HG03045 (cell line): ENCODE measurements around the gene DIP2C.
"Not testable (repeated sequence)": the region's sequence is repeated elsewhere in the genome, so short reads cannot be mapped to it uniquely, and the experiment has no call there.

Source experiments
- ATAC-seq: cut with Tn5 transposase; IDR thresholded peaks from one replicate; pipeline ENCODE4 v1.9.1; 2021; ENCODE audit warnings: mild to moderate bottlenecking, moderate library complexity; ENCODE audit not compliant: unreplicated experiment

The DIP2C gene

DNA sequence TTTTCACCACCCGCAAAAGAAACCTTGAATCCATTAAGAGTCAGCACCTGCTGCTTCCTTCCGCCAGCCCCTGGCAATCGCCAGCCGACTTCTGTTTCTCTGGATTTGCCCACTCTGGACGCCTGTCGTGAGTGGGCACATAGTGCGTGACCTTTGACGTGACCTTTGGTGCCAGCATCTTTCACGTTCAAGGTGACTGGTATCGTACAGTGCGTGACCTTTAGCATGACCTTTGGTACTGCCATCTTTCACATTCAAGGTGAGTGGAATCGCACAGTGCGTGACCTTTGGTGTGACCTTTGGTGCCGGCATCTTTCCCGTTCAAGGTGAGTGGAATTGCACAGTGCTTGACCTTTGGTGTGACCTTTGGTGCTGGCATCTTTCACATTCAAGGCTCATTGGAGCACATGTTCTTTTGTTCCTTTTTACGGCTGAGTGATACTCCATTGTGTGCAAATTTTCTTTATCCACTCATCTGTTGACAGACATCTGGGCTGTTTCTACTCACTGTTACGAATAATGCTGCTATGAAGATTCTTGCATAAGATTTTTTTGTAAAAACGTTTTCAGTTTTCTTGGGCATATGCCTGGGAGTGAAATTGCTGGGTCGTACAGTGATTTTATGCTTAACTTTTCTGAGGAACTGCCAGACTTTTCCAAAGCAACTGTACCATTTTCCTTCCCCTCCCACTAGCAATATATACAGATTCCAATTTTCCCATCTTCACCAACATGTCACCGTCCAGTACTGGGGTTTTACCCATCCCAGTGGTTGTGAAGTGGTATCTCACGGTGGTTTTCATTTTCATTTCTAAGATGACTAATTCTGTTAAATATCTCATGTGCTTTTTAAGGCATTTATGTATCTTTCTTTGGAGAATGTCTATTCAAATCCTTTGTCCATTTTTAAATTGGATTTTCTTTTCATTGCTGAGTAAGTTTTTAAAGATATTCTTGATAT lies 145.3 kb downstream of the DIP2C start:
- no peak for ATAC-seq

DNA sequence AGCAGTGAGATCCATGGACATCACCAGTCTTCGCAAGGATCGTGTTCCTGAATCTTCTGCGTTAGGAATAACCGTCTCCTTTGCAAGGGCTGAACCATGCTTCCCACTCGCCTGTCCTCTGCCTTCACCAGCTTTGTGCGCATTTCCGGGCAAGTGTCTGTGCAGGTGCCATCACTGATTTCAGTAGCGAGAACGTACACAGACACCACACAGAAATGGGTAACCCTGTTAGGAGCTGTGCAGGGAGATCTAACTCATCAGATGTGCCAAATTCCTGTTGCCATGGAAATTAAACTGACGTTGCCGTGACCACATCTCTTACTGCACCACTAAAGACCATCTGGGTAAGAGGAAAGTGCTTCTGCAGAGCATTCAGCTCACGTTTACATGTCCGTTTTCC lies 146.3 kb downstream of the DIP2C start:
- no peak for ATAC-seq

DNA sequence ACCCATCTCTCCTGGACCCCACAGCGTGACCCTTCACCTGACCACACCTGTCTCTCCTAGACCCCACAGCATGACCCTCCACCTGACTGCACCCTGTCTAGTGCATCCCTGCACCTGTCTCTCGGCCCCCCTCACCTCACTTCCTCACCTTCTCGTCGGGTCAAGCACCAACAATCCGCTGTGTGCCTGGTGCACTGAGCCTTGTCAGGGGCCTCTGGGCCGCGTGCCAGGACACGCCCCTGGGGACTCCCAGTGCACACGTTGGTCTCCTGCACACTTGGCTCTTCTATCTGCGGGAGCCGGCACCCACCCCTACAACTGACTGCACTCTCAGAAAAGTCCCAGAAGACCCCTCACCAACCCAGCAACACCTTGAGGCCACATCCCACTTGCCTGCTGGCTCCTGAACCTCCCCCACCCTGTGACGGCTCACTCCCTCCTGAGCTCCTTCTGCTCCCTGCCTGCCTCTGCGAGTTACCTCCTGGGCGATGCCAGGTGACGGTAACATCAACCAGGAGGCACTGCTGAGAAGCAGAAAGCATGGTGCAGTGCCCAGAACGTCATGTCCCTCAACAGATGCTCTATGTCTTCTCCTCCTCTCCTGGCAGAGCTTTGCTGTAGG lies 147.6 kb downstream of the DIP2C start:
- no peak for ATAC-seq

DNA sequence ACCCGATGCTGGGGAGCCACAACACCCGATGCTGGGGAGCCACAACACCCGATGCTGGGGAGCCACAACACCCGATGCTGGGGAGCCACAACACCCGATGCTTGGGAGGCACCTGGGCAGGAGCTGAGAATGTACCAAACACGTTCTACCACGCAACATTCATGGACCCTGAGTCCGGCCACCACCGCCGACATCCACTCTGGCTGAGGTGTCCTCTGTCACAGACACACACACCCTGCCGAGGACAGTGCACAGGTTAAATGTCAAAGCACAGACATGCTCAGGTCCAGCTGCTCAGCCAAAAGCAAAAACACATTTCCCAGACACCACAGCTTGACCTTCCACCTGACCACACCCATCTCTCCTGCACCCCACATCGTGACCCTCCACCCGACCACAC lies 148.4 kb downstream of the DIP2C start:
- no peak for ATAC-seq

DNA sequence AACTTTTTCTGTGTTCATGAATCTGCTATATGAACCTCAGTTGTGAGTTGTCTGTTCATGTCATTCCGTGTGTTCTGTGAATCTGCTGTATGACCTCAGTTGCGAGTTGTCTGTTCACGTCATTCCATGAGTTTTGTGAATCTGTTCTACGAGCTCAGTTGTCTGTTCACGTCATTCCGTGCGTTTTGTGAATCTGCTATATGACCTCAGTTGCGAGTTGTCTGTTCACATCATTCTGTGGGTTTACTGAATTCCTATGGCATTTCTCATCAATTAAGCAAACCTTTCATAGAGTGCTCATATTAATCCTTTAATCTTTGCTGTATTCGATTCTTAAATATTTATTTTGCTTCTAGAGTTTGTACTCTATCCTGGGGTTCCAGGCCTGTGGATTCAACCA lies 150.6 kb downstream of the DIP2C start:
- ATAC-seq = no peak

DNA sequence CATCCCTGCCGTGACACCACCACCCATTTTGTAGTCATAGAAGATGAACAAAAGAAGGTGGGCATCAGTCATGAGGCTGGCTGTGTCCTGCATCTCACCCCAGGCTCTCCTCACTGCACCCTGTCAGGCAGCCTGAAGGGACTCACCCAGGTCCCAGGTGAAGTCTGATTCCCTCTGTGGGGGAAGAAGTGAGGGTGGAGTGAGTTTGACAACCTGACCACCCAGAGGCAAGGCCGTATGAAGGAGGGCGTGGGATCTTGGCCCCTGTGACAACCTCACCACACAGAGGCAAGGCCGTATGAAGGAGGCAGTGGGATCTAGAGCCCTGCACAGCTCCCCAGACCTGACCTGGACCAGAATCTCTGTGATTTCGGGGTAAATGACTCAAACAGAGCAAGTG lies 152.5 kb downstream of the DIP2C start:
- no peak for ATAC-seq

DNA sequence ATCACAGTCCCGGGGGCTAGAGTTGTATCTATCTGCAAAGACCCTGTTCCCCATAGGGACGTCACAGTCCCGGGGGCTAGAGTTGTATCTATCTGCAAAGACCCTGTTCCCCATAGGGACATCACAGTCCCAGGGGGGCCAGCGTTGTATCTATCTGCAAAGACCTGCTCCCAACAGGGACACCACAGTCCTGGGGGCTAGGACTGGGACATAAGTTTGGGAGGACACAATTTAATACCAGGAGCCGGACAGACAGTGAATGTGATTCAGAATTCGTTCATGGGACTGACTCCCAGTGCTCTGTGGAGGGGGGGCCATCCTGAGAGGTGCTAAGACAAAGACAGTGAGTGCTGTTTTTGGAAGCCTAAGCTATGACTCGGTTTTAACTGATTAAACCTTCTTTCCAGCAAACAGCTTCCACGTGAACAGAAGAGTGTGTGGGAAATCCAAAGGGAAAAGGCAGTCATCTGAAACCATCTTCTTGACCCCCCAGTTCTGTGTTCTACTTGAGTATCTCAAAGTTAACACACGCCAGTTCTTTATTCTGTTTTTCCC lies 153.0 kb downstream of the DIP2C start:
- no peak for ATAC-seq

DNA sequence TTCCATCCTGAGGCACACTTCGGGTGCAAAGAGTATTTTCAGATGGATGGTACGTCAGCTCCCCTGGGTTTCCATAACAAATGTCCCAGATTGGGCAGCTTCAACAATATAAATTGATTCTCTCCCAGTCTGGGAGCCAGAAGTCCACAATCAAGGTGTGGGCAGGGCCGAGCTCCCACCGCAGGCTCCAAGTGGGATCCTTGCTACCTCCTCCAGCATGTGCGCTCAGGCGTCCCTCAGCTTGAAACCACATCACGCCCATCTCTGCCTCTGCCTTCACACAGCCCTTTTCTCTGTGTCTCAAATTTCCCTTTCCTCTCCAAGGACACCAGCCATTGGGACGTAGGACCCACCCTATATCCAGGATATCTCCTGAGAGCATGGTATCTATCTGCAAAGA lies 153.5 kb downstream of the DIP2C start:
- ATAC-seq = no peak

DNA sequence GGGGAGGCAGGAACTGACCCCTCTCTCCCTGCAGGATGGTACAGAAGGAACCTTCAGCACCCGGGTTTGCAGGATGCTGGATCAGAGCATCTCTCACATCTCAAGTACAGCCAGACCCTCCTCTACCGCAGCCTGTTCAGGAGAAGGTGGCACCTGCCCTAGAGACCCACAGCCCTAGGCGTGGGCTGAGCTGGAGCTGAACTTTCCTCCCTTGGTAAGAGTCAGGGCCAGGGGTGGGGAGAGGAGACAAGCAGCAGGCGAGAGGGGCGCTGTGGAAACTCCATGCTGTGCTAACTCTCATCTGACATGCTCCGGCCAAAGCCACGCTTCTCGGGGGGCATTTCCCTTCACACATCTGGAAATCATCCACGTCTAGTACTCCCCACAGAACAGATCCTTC lies 154.4 kb downstream of the DIP2C start:
- no peak for ATAC-seq

DNA sequence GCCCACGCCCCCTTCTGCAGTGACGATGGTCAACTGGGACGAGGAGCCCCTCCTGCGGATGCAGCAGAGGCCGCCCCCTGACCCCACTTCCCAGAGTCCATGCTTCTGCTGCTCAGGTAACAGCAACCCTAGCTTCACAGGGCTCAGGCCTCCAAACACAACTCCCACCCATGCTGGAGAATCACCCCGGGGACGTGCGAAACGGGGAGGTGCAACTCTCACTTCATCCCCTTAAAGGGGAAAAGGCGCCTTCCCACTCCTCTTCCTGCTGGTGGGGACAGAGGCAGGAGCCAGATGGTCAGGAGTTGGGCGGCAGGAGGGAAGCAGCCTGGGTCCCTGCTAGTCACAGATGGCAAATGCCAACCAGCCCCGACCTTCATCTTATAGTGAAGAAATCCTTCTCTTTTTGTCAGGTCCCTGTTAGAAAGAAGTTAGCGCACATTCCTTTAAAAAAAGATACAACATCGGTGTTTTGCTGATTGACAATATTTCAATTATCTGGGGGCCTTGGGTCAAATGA lies 155.4 kb downstream of the DIP2C start:
- no peak for ATAC-seq

DNA sequence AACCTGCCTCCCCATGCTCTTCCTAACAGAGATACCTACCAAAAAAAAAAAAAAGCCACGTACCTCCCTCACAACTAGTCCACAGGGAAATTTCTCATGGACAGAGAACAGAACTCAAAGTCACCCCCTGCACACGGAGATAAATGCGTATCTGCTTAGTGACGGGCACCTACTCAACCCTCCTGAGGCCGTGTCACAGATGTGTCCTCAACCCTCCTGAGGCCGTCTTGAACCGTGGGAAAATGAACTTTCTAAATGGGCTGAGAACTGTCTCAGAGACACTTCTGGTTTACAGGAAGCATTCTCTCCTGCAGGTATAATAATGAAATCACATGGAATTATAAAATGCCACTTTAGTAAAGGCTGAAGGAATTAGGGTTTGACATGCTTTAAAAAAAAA lies 155.9 kb downstream of the DIP2C start:
- ATAC-seq = no peak

DNA sequence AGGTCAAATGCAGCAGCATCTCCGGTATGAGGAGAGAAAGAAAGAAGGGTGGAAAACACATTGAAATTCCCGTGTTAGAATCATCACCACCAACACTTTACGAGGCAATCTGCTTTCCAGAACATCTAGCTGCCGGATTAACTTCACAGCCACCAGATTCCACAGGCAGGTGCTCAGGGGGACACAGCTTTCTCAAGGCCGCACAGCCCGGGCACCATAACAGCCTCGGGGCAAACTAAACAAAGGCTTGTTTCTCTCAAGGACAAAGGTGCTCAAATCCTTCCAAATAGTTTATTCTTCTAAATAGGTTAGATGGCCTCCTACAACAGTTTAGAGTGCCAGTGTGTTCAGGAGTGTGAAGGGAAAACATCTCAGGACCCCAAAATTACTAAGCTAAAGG lies 156.3 kb downstream of the DIP2C start:
- no peak for ATAC-seq

DNA sequence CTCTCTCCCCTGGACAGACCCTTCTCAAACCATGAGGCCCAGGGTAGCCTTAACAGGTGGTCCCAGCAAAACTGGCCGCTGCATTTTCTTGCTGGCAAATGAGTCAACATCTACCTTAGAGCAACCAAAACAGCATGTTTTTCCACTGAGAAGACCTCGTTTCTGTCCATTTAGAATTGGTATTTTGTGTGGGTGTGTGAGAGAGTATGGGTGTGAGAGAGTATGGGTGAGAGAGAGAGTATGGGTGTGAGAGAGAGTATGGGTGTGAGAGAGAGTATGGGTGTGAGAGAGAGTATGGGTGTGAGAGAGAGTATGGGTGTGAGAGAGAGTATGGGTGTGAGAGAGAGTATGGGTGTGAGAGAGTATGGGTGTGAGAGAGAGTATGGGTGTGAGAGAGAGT lies 157.1 kb downstream of the DIP2C start:
- not testable (repeated sequence) for ATAC-seq

DNA sequence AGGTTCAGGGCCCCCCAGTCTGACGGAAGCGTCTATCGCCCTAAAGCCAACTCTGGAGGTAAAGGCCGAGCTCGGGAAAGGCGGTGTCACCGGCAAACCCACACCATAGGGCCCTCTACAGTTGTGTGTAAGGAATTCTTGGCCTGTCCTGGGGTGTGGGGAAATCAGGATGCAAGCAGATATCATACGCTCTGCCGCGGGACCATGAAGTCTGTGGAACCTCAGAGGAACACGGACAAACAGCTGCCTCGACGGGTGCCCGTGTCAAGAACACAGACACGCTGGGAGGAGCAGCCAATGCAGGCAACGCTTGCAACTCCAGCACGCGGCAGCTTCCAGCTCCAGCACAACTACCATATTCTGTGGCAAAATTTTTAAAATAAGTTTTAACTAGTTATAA lies 157.9 kb downstream of the DIP2C start:
- no peak for ATAC-seq

DNA sequence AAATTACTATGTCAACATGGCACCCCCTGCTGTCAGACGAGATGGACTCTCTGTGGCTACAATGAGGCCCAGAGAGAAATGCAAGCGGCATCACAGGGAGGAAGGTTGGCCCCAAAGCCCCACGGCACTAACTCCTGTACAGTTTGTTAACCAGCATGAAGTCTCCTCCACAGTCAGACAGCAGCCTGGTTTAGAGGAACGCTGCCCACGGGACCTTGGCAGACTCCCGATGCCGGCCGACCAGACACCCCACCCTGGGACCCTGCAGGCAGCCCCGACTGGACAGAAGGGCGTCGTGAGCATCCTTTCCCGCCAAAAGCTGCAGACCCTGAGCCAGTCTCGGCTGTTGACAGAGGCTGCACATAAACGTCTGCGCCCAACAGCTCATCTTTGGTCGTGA lies 158.8 kb downstream of the DIP2C start:
- ATAC-seq = no peak

DNA sequence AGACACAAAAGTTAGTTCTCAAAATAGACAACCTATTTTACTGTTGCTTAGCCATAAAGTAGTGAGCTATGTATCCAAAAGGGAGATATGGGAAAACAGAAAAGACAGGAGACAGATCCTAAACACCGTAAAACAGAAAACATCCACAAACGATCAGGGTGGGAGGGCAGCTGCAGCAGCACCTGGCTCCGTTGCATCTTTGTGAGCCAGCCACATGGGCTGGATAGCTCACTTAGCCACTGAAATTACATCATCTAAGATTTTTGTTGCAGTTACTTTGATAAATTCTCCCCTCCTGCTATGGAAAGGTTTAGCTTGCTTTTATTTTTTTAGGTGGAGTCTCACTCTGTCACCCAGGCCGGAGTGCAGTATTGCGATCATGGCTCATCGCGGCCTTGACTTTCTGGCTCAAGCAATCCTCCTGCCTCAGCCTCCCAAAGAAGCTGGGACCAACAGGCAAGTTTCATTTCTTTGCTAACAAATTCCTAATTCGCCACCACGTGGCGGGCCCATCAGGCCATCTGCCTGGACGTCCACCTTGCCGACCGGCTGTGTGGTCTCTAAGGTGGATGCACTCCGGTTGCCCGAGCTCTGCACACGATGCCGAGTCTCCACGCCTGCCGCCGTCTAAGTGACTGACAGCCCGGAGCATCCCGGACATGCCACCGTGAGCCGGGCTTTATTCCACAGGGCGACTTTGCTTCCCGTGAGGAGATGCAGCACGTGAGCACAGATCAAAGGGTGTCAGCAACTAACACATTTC lies 159.8 kb downstream of the DIP2C start:
- no peak for ATAC-seq

DNA sequence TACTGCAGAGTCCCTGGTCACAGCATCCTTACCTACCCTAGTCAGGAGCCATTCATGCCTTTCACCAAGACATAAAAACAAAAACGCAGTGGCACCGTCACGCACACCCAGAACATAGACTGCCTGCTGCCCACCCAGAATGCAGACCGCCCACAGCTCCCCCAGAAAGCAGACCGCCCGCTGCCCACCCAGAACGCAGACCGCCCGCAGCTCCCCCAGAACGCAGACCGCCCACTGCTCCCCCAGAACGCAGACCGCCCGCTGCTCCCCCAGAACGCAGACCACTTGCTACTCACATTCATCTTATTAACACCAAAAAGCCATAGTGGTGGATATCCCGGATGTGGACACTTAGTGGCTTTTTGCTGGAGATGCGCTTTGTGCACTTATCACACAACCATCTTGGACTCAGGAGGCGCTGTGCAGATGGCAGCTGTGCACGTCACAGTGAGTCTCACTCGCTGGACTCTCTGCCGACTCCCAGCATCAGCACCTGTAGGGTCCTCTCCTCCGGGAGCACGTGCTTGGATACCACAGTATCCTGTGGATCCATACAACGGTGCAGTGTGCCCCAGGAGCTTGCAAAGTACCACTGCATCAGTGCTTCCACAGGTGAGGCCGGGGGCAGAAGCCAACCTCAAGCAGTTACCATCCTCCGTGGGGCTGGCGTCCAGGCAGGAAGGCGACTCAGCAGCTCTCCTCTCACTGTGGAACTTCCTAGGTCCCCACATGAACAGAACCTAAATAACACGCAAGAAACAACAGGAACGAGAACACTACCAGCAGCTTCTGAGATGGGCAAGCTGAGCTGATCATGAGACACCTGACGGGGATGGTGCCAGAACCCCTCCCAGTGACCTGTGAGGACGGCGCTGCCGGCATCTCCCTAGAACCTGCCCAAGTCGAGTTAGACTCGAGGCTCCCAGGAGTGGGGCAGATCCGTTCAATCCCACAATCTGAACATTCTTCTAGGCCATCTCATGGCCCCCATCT lies 161.0 kb downstream of the DIP2C start:
- ATAC-seq = no peak

DNA sequence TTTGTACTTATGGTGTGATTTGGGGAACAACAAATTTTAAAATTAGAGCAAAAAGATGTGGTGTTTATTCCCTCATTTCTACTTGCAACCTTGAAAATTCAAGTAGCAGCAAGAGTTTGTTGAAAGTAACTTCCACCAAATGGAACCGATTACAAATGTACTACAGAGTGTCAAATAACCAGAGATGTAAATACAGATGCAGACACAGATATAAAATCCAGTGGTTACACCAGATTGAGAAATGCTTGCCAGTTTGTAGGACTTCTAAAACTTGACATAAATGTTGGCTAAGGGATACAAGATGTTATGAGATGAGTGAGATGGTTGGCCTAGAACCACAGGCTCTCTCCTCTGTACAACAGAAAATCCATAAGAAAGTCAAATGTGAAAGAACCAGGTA lies 162.1 kb downstream of the DIP2C start:
- ATAC-seq = no peak

DNA sequence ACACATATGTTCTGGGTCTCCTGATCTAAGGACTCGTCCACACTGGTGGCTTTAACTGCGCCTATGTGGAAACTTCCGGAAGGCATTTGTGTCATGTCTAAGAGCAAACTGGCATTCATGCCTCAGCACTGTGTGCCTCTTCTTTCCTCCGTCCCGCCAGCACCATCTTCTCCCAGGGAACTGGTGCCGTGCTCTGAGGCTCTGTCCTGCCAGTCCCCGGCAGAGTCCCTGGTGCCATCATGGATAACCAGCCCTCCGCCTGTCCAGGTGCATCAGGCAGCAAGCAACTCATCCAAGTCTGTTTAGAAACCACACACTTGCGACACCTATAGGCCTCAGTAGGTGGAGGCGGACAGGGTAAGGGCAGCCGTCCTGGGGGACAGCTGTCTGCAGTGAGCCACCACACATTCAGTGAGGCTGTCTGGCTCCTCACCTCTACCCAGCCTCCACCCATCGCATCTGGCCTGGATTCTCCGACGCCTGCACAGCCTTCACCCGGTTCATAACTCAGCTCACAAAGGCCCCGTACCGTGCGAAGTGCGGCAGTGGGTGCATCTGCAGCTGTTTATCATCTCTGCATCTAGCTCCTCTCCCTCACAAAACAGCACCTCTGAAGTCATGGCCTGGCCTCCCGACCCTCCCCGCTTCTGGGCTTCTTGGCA lies 162.7 kb downstream of the DIP2C start:
- no peak for ATAC-seq
